ENCODE data around the gene DNAJC21. TPM values are rescaled to one million over a fixed set of nuclear protein-coding genes. Genes with fewer than 3 reads are reported as not detected.

DNAJC21 gene
- total and polyA plus RNA-seq, 10 of the 15 experiments (the other 5 are each of a cell fraction or from before 2014, with no cell fraction given), result 9.2 to 53.5 (median 23.7) TPM

DNA sequence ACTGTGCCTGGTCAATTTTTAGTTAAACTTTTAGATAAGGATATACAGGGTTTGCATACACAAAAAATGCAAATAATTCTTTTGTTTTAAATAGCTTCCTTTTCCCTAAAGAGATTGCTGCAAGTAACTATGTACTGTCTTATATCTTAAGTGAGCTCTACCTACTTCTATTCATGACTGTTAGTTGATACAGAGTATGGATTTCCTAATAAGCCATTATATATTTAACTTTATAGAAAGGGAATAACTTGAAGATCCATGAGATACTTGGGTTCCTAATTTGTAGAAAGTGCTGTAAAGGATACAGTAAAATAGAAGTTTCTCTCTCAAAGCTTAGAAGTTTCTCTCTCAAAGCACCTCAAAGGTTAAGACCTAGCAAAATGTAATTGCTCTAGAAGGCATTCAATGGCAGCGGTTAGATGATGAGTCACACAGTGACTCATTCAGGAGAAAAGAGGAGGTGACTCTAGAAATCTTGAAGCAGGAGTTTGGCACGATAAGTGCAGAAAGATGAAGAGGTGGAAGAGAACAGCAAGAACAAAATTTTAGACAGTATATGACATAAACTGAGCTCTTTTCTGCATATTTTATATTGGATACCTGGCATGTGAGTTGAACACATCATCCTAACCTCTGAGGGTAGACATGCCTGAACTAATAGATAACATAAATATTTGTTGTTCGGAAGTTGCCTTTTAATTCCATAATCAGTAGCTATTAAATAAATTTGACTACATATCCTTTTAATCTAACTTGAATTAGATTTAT lies 5.5 kb upstream of the DNAJC21 start:
- Histone ChIP-seq H3K27me3 (replicated peaks in 1 of 2; ENCODE audit: control insufficient read depth in 2 of 2, insufficient read depth in 2 of 2, low read length in 1 of 2) (no peaks in the 10 kb centered on the region), H3K4me2 (ENCODE audit: control insufficient read depth, insufficient read depth) (no peak overlapping the region), H3K27ac (ENCODE audit: control insufficient read depth, insufficient read depth) (no peak overlapping the region; the same call in 1 of the 2 replicates), H3K36me3 (ENCODE audit: control insufficient read depth in 2 of 2, insufficient read depth in 2 of 2, low read length in 1 of 2) (peaks cover 0 to 27% of the 10 kb centered on the region in 2 experiments; a peak in 3 of 4 replicates), H3K9ac (ENCODE audit: control insufficient read depth, insufficient read depth, low read length) (no peak overlapping the region), H3K9me3 (replicated peaks; ENCODE audit: control insufficient read depth, insufficient read depth, low read length) (no peaks in the 10 kb centered on the region), H3K79me2 (ENCODE audit: control insufficient read depth, insufficient read depth, low read length) (peaks cover 17% of the 10 kb centered on the region), H3K4me1 (ENCODE audit: control insufficient read depth, insufficient read depth, low read length) (no peaks in the 10 kb centered on the region; the same call in 1 of the 2 replicates), H4K20me1 (ENCODE audit: control insufficient read depth, insufficient read depth) (no peaks in the 10 kb centered on the region), H2AFZ (ENCODE audit: control insufficient read depth, low read depth, low read length) (no peak overlapping the region), H3K4me3 (no peak overlapping the region)
- no TSS peak for BruUV-seq (replicated peaks)
- FAIRE-seq (no peak), ATAC-seq (peak; percentile 85), DNase-seq (ENCODE audit: low read depth, low spot score) (no peak)
- 52% methylated on average over 3 of the region's 3 CpGs for WGBS (ENCODE audit: insufficient coverage, insufficient replicate concordance, low lambda C conversion rate, missing lambda C conversion rate)
- in situ Hi-C loops (cut with MboI), result loop anchor here (25.0 kb wide), 2 partner anchors 437 to 912 kb away; partner anchors contain the start of gene AMACR
- ChIA-PET POLR2A (no interaction called here), SMC1A (ENCODE audit: uncharacterized antibody, unreplicated experiment) (interaction anchor here (0.6 to 1.1 kb wide), 3 partner anchors 9 to 80 kb away, joined by 3 read pairs; partner anchors contain the start of genes BRIX1 and RAD1), RAD21 (ENCODE audit: unreplicated experiment) (interaction anchor here (1.0 to 2.0 kb wide), 2 partner anchors 9 to 24 kb away, joined by 3 to 8 read pairs; partner anchors contain the start of genes BRIX1 and RAD1), CTCF (interaction anchor here (0.9 to 2.3 kb wide), 4 partner anchors 20 to 103 kb away, joined by 3 to 8 read pairs (median 4); no protein-coding TSS in a partner anchor)
- intact Hi-C loops (cut with micrococcal nuclease; ENCODE audit: unreplicated experiment), result loop anchor here (10.0 kb wide), 1 partner anchor 1231 kb away; the partner anchor contains the start of genes LMBRD2 and SKP2
- TF ChIP-seq, protein P1, sequence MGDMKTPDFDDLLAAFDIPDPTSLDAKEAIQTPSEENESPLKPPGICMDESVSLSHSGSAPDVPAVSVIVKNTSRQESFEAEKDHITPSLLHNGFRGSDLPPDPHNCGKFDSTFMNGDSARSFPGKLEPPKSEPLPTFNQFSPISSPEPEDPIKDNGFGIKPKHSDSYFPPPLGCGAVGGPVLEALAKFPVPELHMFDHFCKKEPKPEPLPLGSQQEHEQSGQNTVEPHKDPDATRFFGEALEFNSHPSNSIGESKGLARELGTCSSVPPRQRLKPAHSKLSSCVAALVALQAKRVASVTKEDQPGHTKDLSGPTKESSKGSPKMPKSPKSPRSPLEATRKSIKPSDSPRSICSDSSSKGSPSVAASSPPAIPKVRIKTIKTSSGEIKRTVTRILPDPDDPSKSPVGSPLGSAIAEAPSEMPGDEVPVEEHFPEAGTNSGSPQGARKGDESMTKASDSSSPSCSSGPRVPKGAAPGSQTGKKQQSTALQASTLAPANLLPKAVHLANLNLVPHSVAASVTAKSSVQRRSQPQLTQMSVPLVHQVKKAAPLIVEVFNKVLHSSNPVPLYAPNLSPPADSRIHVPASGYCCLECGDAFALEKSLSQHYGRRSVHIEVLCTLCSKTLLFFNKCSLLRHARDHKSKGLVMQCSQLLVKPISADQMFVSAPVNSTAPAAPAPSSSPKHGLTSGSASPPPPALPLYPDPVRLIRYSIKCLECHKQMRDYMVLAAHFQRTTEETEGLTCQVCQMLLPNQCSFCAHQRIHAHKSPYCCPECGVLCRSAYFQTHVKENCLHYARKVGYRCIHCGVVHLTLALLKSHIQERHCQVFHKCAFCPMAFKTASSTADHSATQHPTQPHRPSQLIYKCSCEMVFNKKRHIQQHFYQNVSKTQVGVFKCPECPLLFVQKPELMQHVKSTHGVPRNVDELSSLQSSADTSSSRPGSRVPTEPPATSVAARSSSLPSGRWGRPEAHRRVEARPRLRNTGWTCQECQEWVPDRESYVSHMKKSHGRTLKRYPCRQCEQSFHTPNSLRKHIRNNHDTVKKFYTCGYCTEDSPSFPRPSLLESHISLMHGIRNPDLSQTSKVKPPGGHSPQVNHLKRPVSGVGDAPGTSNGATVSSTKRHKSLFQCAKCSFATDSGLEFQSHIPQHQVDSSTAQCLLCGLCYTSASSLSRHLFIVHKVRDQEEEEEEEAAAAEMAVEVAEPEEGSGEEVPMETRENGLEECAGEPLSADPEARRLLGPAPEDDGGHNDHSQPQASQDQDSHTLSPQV (IDR thresholded peaks at IDR 0.05), result no peak
- peak; percentile 84 for TF ChIP-seq JUNB (IDR thresholded peaks at IDR 0.05)
- TF ChIP-seq, protein P2, sequence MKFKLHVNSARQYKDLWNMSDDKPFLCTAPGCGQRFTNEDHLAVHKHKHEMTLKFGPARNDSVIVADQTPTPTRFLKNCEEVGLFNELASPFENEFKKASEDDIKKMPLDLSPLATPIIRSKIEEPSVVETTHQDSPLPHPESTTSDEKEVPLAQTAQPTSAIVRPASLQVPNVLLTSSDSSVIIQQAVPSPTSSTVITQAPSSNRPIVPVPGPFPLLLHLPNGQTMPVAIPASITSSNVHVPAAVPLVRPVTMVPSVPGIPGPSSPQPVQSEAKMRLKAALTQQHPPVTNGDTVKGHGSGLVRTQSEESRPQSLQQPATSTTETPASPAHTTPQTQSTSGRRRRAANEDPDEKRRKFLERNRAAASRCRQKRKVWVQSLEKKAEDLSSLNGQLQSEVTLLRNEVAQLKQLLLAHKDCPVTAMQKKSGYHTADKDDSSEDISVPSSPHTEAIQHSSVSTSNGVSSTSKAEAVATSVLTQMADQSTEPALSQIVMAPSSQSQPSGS (IDR thresholded peaks at IDR 0.05; ENCODE audit: low read length), result peak; percentile 20; the same call in 1 of the 2 replicates
- peak; percentile 76 for TF ChIP-seq RUNX3 (IDR thresholded peaks at IDR 0.05; ENCODE audit: low read length)
- TF ChIP-seq YY1 (IDR thresholded peaks at IDR 0.05; ENCODE audit: low read depth, low read length), result 0 out of 2 replicates have a peak, but pooled peaks have one; percentile 36
- no peak for TF ChIP-seq ESRRA (IDR thresholded peaks at IDR 0.05; ENCODE audit: low read length)
- TF ChIP-seq JUND (IDR thresholded peaks at IDR 0.05; ENCODE audit: low read depth, low read length), result peak; percentile 46; the same call in 1 of the 2 replicates
- TF ChIP-seq BCL11A (IDR thresholded peaks at IDR 0.05; ENCODE audit: low read depth, low read length), result 0 out of 2 replicates have a peak, but pooled peaks have one; percentile 34
